Mesenchymal stem cell (in vitro differentiated cells and primary cell): ENCODE measurements around the gene CNGA1.
"Not testable (repeated sequence)": the region's sequence is repeated elsewhere in the genome, so short reads cannot be mapped to it uniquely, and the experiment has no call there.

Source experiments
- DNase-seq: peaks from one replicate; pipeline ENCODE4 v3.0.0-alpha.2; 2013
- H2AFZ ChIP-seq: one replicate; pipeline ENCODE4 v1.6.1; 2013; ENCODE audit warnings: low read depth, mild to moderate bottlenecking, control low read depth, inconsistent platforms, low read length, moderate library complexity
- H2AK5ac ChIP-seq: 2 replicates; pipeline ENCODE4 v1.6.1; 2013; ENCODE audit warnings: low read length, moderate library complexity, mild to moderate bottlenecking, inconsistent platforms; ENCODE audit not compliant: severe bottlenecking
- H2BK120ac ChIP-seq: one replicate; pipeline ENCODE4 v1.6.1; 2013; ENCODE audit warnings: low read depth, mild to moderate bottlenecking, inconsistent platforms, low read length, moderate library complexity
- H2BK12ac ChIP-seq, 2 experiments: one replicate each; pipeline ENCODE4 v1.6.1; 2013; ENCODE audit warnings: inconsistent platforms in 2 of 2, low read length in 2 of 2, mild to moderate bottlenecking in 2 of 2, moderate library complexity in 2 of 2, control low read depth in 1 of 2
- H2BK15ac ChIP-seq: one replicate; pipeline ENCODE4 v1.6.1; 2013; ENCODE audit warnings: mild to moderate bottlenecking, low read depth, inconsistent platforms; ENCODE audit not compliant: poor library complexity, severe bottlenecking
- H2BK5ac ChIP-seq: 2 replicates; pipeline ENCODE4 v1.6.1; 2013; ENCODE audit warnings: low read depth, mild to moderate bottlenecking, low read length, control low read depth, inconsistent platforms; ENCODE audit not compliant: poor library complexity, severe bottlenecking
- H3K14ac ChIP-seq, 2 experiments: one replicate each; pipeline ENCODE4 v1.6.1; 2013; ENCODE audit warnings: inconsistent platforms in 2 of 2, low read length in 2 of 2, control low read depth in 1 of 2, mild to moderate bottlenecking in 1 of 2, moderate library complexity in 1 of 2
- H3K18ac ChIP-seq, 2 experiments: one replicate each; pipeline ENCODE4 v1.6.1; 2013; ENCODE audit warnings: inconsistent platforms in 2 of 2, low read length in 2 of 2, control low read depth in 1 of 2, low read depth in 1 of 2, mild to moderate bottlenecking in 1 of 2
- H3K23ac ChIP-seq, 2 experiments: one replicate each; pipeline ENCODE4 v1.6.1; 2013; ENCODE audit warnings: inconsistent platforms in 2 of 2, low read length in 2 of 2, mild to moderate bottlenecking in 2 of 2, moderate library complexity in 2 of 2, control low read depth in 1 of 2
- H3K27ac ChIP-seq: 2 replicates; pipeline ENCODE4 v1.5.1; 2013; ENCODE audit warnings: mild to moderate bottlenecking, moderate library complexity, low read length, control low read depth, inconsistent platforms; ENCODE audit not compliant: poor library complexity, severe bottlenecking
- H3K27me3 ChIP-seq, 2 experiments: 2 replicates each; pipeline versions ENCODE4 v1.6.1 to v1.7.0; 2013; ENCODE audit warnings: low read length in 2 of 2, mild to moderate bottlenecking in 2 of 2, moderate library complexity in 2 of 2, control low read depth in 1 of 2, inconsistent platforms in 1 of 2; ENCODE audit not compliant: control insufficient read depth in 1 of 2, insufficient read depth in 1 of 2
- H3K36me3 ChIP-seq, 2 experiments: 2 replicates each; pipeline versions ENCODE4 v1.6.1 to v1.7.0; 2013; ENCODE audit warnings: low read length in 2 of 2, control low read depth in 1 of 2, inconsistent platforms in 1 of 2, low read depth in 1 of 2, mild to moderate bottlenecking in 1 of 2; ENCODE audit not compliant: insufficient read depth in 2 of 2, control insufficient read depth in 1 of 2
- H3K4ac ChIP-seq, 2 experiments: one replicate each; pipeline ENCODE4 v1.6.1; 2013; ENCODE audit warnings: inconsistent platforms in 2 of 2, low read length in 2 of 2, mild to moderate bottlenecking in 2 of 2, moderate library complexity in 2 of 2, control low read depth in 1 of 2, low read depth in 1 of 2
- H3K4me1 ChIP-seq: 2 replicates; pipeline ENCODE4 v1.6.1; 2013; ENCODE audit warnings: low read depth, low read length, control low read depth; ENCODE audit not compliant: control insufficient read depth, insufficient read depth
- H3K4me2 ChIP-seq: 2 replicates; pipeline ENCODE4 v1.6.1; 2013; ENCODE audit warnings: low read length, mild to moderate bottlenecking, inconsistent platforms; ENCODE audit not compliant: poor library complexity, severe bottlenecking
- H3K4me3 ChIP-seq, 2 experiments: 2 replicates each; pipeline versions ENCODE4 v1.5.1 to v1.7.0; 2013; ENCODE audit warnings: low read length in 2 of 2, mild to moderate bottlenecking in 2 of 2, control low read depth in 1 of 2, low read depth in 1 of 2; ENCODE audit not compliant: insufficient read depth in 1 of 2
- H3K79me1 ChIP-seq: replicated peaks from 2 replicates; pipeline ENCODE4 v1.6.1; 2013; ENCODE audit warnings: mild to moderate bottlenecking, control low read depth, low read length, inconsistent platforms; ENCODE audit not compliant: poor library complexity, severe bottlenecking
- H3K9ac ChIP-seq: 2 replicates; pipeline ENCODE4 v1.7.0; 2013; ENCODE audit warnings: mild to moderate bottlenecking, low read length, moderate library complexity
- H3K9me3 ChIP-seq: 2 replicates; pipeline ENCODE4 v1.7.0; 2013; ENCODE audit warnings: mild to moderate bottlenecking, low read length; ENCODE audit not compliant: control insufficient read depth
- H4K8ac ChIP-seq: one replicate; pipeline ENCODE4 v1.6.1; 2013; ENCODE audit warnings: inconsistent platforms, mild to moderate bottlenecking, low read length, moderate library complexity
- H4K91ac ChIP-seq: one replicate; pipeline ENCODE4 v1.6.1; 2013; ENCODE audit warnings: mild to moderate bottlenecking, low read length, inconsistent platforms
- WGBS: methylation state at CpG from one replicate; pipeline ENCODE4 v1.1.7; 2013; ENCODE audit warnings: mixed read lengths; 5-methylcytosine and 5-hydroxymethylcytosine counted together

CNGA1 gene

GRCh38 chr4:47996021-47996420 is 20.5 kb downstream of the CNGA1 start:
- H2BK12ac ChIP-seq, result no peak overlapping the region

GRCh38 chr4:47992475-47992874 is 24.0 kb downstream of the CNGA1 start:
- H3K18ac ChIP-seq, H3K23ac ChIP-seq, H3K27me3 ChIP-seq, H3K4ac ChIP-seq, H3K27ac ChIP-seq, H4K91ac ChIP-seq, H2AFZ ChIP-seq, H2AK5ac ChIP-seq, H3K14ac ChIP-seq, H3K4me1 ChIP-seq, H2BK120ac ChIP-seq, H2BK5ac ChIP-seq, H4K8ac ChIP-seq, H3K79me1 ChIP-seq, H2BK12ac ChIP-seq, H3K4me3 ChIP-seq, H2BK15ac ChIP-seq, DNase-seq, H3K36me3 ChIP-seq, H3K4me2 ChIP-seq, H3K9ac ChIP-seq: not testable (repeated sequence)
- no CpG with 5 or more reads among the region's 1 CpG for WGBS
- peaks cover 12% of the 10 kb centered on the region for H3K9me3 ChIP-seq

More at GRCh38 chr4:47996021-47996420, 20.5 kb downstream of the CNGA1 start:
- Histone ChIP-seq H3K9me3 (peaks cover 9% of the 10 kb centered on the region), H3K27me3 (no peaks in the 10 kb centered on the region), H4K91ac (no peak overlapping the region), H2AFZ (no peak overlapping the region), H3K9ac (no peak overlapping the region), H3K23ac (no peak overlapping the region), H2BK15ac (no peak overlapping the region), H3K4me2 (no peak overlapping the region), H3K14ac (no peak overlapping the region), H2BK5ac (no peak overlapping the region), H2AK5ac (no peak overlapping the region), H3K36me3 (no peaks in the 10 kb centered on the region), H3K27ac (no peak overlapping the region), H3K4me3 (no peak overlapping the region), H3K79me1 (no peaks in the 10 kb centered on the region), H4K8ac (no peak overlapping the region), H3K4ac (no peak overlapping the region), H2BK120ac (no peak overlapping the region), H3K4me1 (no peaks in the 10 kb centered on the region), H3K18ac (no peak overlapping the region)
- DNase-seq, result no peak
- 86% methylated on average over 1 of the region's 1 CpG for WGBS

DNA sequence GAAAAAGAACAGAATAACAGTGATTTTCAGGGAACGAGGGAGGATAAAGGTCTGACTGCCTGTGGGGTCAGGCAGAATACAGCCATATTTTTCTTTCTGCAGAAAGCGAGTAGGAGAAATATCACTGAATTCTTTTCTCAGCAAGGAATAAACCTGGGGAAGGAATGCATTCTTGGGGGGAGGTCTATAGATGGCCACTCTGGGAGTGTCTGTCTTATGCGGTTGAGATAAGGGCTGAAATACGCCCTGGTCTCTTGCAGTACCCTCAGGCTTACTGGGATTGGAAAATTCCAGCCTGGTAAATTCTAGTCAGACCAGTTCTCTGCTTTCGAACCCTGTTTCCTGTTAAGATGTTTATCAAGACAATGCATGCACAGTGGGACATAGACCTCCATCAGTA is 26.3 kb downstream of the CNGA1 start:
- no peak overlapping the region for H2BK5ac ChIP-seq
- H3K9me3 ChIP-seq, result peaks cover 12% of the 10 kb centered on the region
- no peak overlapping the region for H3K4ac ChIP-seq
- no peak overlapping the region for H3K23ac ChIP-seq
- no peak overlapping the region for H3K27ac ChIP-seq
- no peaks in the 10 kb centered on the region for H3K27me3 ChIP-seq
- H3K9ac ChIP-seq, result no peak overlapping the region
- no peak overlapping the region for H2AFZ ChIP-seq
- H2BK15ac ChIP-seq, result no peak overlapping the region
- no peak for DNase-seq
- no peak overlapping the region for H3K4me3 ChIP-seq
- H3K14ac ChIP-seq, result no peak overlapping the region
- H2AK5ac ChIP-seq, result no peak overlapping the region
- H2BK120ac ChIP-seq, result no peak overlapping the region
- 86% methylated on average over 5 of the region's 5 CpGs for WGBS
- no peaks in the 10 kb centered on the region for H3K36me3 ChIP-seq
- no peaks in the 10 kb centered on the region for H3K4me1 ChIP-seq
- H2BK12ac ChIP-seq, result no peak overlapping the region
- H3K79me1 ChIP-seq, result no peaks in the 10 kb centered on the region
- H4K8ac ChIP-seq, result no peak overlapping the region
- no peak overlapping the region for H3K18ac ChIP-seq
- H3K4me2 ChIP-seq, result no peak overlapping the region
- H4K91ac ChIP-seq, result no peak overlapping the region

- H3K23ac ChIP-seq, result no peak overlapping the region
- no peak overlapping the region for H3K18ac ChIP-seq
- DNase-seq, result no peak
- H3K4me3 ChIP-seq, result no peak overlapping the region
- no peak overlapping the region for H3K4ac ChIP-seq
- no peaks in the 10 kb centered on the region for H3K27me3 ChIP-seq
- no peak overlapping the region for H2BK12ac ChIP-seq
- no peaks in the 10 kb centered on the region for H3K36me3 ChIP-seq
- H3K27ac ChIP-seq, result no peak overlapping the region
- H2AK5ac ChIP-seq, result no peak overlapping the region
- no peak overlapping the region for H2BK5ac ChIP-seq
- no peak overlapping the region for H3K4me2 ChIP-seq
- no peak overlapping the region for H3K14ac ChIP-seq
- no peak overlapping the region for H2BK15ac ChIP-seq
- H3K9me3 ChIP-seq, result no peaks in the 10 kb centered on the region
- H2BK120ac ChIP-seq, result no peak overlapping the region
- no peak overlapping the region for H4K91ac ChIP-seq
- WGBS, result 90% methylated on average over 2 of the region's 3 CpGs
- H3K4me1 ChIP-seq, result no peaks in the 10 kb centered on the region
- no peak overlapping the region for H4K8ac ChIP-seq
- H3K79me1 ChIP-seq, result no peaks in the 10 kb centered on the region
- no peak overlapping the region for H2AFZ ChIP-seq
- H3K9ac ChIP-seq, result no peak overlapping the region
Observed at GRCh38 chr4:47974566-47974965, 41.9 kb downstream of the CNGA1 start.
